Vagina (tissue), 2 donors: Measurements from ENCODE around the gene SCN4B.

Experiments
- POLR2A ChIP-seq, 2 donors: fragments of 450-650 bp; IDR thresholded peaks; one replicate each; pipeline ENCODE4 v1.6.1; 2017; ENCODE audit warnings: antibody characterized with exemption in 2 of 2, mild to moderate bottlenecking in 2 of 2, moderate library complexity in 2 of 2
- POLR2AphosphoS5 ChIP-seq, 2 donors: sonication (generic); formaldehyde crosslinking; IDR thresholded peaks; one replicate each; pipeline ENCODE4 v1.9.0; 2017; ENCODE audit warnings: antibody characterized with exemption in 2 of 2, mild to moderate bottlenecking in 2 of 2, low read depth in 1 of 2; ENCODE audit not compliant: insufficient read depth in 1 of 2
- TF ChIP-seq, protein P1 (sequence below), 3 experiments: fragments of 450-650 bp in 2 of 3; fragments of 200-600 bp in 1 of 3; sonication (generic) in 1 of 3; IDR thresholded peaks; one replicate each; pipeline ENCODE4 v1.5.1; 2017 to 2019; ENCODE audit warnings: antibody characterized with exemption in 3 of 3, mild to moderate bottlenecking in 2 of 3, moderate library complexity in 2 of 3

DNA sequence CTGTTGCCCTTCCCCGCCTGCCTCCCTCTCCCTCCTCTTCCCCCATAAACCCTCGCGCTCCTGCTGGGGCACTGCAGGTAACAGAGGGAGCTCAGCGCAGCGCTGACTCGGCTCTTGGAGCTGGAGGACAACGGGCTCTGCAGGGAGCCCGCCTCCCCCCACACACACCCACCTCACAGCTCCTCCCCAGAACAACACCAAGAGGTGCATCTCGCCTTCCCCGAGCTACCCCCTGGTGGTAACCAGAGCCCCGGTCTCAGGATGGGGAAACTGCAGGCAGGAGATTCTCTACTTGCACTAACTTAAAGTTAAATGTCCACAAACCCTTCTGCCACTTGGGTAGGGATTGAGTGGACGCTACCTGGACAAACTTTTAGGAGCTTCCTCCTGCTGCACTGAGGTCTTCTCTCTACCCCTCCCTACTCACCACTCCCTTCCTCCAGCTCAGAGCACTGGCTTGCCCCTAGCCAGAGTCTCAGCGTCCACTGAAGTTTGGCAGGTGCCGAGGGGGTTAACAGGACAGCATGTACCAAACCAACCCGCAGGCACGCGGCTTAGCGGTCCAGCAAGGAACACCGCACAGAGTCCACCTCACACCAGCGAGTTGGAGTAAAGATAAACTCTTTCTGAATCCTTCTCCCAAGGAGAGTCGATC is 4.0 kb upstream of the SCN4B start:
- TF ChIP-seq POLR2A (IDR thresholded peaks at IDR 0.05) (no peak), POLR2AphosphoS5 (IDR thresholded peaks at IDR 0.05; ENCODE audit: insufficient read depth in 1 of 2, low read depth in 1 of 2) (no peak)
- TF ChIP-seq, protein P1, sequence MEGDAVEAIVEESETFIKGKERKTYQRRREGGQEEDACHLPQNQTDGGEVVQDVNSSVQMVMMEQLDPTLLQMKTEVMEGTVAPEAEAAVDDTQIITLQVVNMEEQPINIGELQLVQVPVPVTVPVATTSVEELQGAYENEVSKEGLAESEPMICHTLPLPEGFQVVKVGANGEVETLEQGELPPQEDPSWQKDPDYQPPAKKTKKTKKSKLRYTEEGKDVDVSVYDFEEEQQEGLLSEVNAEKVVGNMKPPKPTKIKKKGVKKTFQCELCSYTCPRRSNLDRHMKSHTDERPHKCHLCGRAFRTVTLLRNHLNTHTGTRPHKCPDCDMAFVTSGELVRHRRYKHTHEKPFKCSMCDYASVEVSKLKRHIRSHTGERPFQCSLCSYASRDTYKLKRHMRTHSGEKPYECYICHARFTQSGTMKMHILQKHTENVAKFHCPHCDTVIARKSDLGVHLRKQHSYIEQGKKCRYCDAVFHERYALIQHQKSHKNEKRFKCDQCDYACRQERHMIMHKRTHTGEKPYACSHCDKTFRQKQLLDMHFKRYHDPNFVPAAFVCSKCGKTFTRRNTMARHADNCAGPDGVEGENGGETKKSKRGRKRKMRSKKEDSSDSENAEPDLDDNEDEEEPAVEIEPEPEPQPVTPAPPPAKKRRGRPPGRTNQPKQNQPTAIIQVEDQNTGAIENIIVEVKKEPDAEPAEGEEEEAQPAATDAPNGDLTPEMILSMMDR (IDR thresholded peaks at IDR 0.05): no peak
